K562 (cell line): Measurements from ENCODE around the gene BFSP1. TPM values are rescaled to one million over a fixed set of nuclear protein-coding genes. Genes with fewer than 3 reads are reported as not detected.

ENCODE experiments used
- ATAC-seq: fragments of 200-7000 bp; cut with Tn5 transposase; 3 replicates; pipeline ENCODE4 v1.9.1; 2020; ENCODE audit warnings: moderate library complexity
- BruUV-seq: library from RNA; stranded (reverse); fragments of 400-500 nt; replicated peaks from 2 replicates; lab custom pipeline; 2021; lab: Mats Ljungman, UMichigan
- CTCF ChIA-PET: fragments of 300-600 bp; formaldehyde crosslinking; extraction: SDS; loops from one replicate; lab custom pipeline; 2021; ENCODE audit warnings: low intra/inter-chr PET ratio; lab: Yijun Ruan, JAX
- POLR2A ChIA-PET: fragments of 300-600, 350-650 bp; sonication (Branson Sonifier 250); formaldehyde crosslinking; extraction: SDS; loops from one replicate; lab custom pipeline; 2021; ENCODE audit warnings: antibody characterized with exemption, inconsistent platforms; lab: Yijun Ruan, JAX
- DNase-seq, 4 experiments: peaks; one replicate each; pipeline versions ENCODE4 v3.0.0 to v3.0.0-alpha.2; 2011 to 2018; ENCODE audit warnings: low spot score in 3 of 4, mixed read lengths in 3 of 4; ENCODE audit errors: extremely low read depth in 1 of 4
- FAIRE-seq: peaks from 2 replicates; lab custom pipeline; 2011; peaks lifted over from hg19 to GRCh38; lab: Jason Lieb, UNC
- H2AFZ ChIP-seq: 2 replicates; pipeline ENCODE4 v1.6.0; 2011; ENCODE audit warnings: low read depth, low read length, control low read depth, inconsistent platforms
- H3K27ac ChIP-seq: fragments of 200-600 bp; 3 replicates; pipeline ENCODE4 v1.8.0; 2011; ENCODE audit warnings: low read depth, mild to moderate bottlenecking, control low read depth, inconsistent platforms, low read length, moderate library complexity, mixed read lengths; ENCODE audit errors: extremely low read depth
- H3K27me3 ChIP-seq, 2 experiments: fragments of 300-600 bp in 1 of 2; 2 replicates in 1 of 2; 3 replicates in 1 of 2; pipeline versions ENCODE4 v1.6.0 to v1.8.0; 2011; ENCODE audit warnings: inconsistent platforms in 2 of 2, low read length in 2 of 2, mild to moderate bottlenecking in 1 of 2, mixed read lengths in 1 of 2, moderate library complexity in 1 of 2; ENCODE audit not compliant: control insufficient read depth in 2 of 2, insufficient read depth in 2 of 2
- H3K36me3 ChIP-seq: fragments of 300-600 bp; 3 replicates; pipeline ENCODE4 v1.8.0; 2011; ENCODE audit warnings: mild to moderate bottlenecking, low read length, inconsistent platforms; ENCODE audit not compliant: control insufficient read depth, insufficient read depth
- H3K4me1 ChIP-seq, 2 experiments: fragments of 200-600 bp in 1 of 2; replicated peaks in 1 of 2; 2 replicates in 1 of 2; 3 replicates in 1 of 2; pipeline versions ENCODE4 v1.5.1 to v1.8.0; 2011; ENCODE audit warnings: inconsistent platforms in 2 of 2, low read length in 2 of 2, mild to moderate bottlenecking in 1 of 2, mixed read lengths in 1 of 2, moderate library complexity in 1 of 2; ENCODE audit not compliant: control insufficient read depth in 2 of 2, insufficient read depth in 2 of 2
- H3K4me2 ChIP-seq: 2 replicates; pipeline ENCODE4 v1.6.1; 2011; ENCODE audit warnings: low read length, control low read depth, inconsistent platforms, mixed read lengths; ENCODE audit not compliant: insufficient read depth
- H3K4me3 ChIP-seq: fragments of 200-600 bp; sonication (generic), shearing (Covaris generic); 2 replicates; pipeline ENCODE4 v1.5.1; 2016; ENCODE audit warnings: control low read depth, inconsistent platforms
- H3K79me2 ChIP-seq: fragments of 200-600 bp; 3 replicates; pipeline ENCODE4 v1.8.0; 2011; ENCODE audit warnings: low read length, inconsistent platforms; ENCODE audit not compliant: control insufficient read depth, insufficient read depth
- H3K9ac ChIP-seq, 2 experiments: 2 replicates each; pipeline versions ENCODE4 v1.6.0 to v1.6.1; 2011; ENCODE audit warnings: low read depth in 2 of 2, low read length in 2 of 2, control low read depth in 1 of 2, inconsistent platforms in 1 of 2, mild to moderate bottlenecking in 1 of 2, mixed read lengths in 1 of 2; ENCODE audit not compliant: insufficient read depth in 1 of 2
- H3K9me1 ChIP-seq: one replicate; pipeline ENCODE4 v1.6.0; 2011; ENCODE audit warnings: inconsistent platforms, mild to moderate bottlenecking, low read length, moderate library complexity; ENCODE audit not compliant: control insufficient read depth, insufficient read depth
- H3K9me3 ChIP-seq: replicated peaks from 2 replicates; pipeline ENCODE4 v1.5.1; 2011; ENCODE audit warnings: low read depth, low read length, inconsistent platforms; ENCODE audit not compliant: control insufficient read depth, insufficient read depth
- H4K20me1 ChIP-seq: replicated peaks from 2 replicates; pipeline ENCODE4 v1.6.1; 2011; ENCODE audit warnings: low read length, inconsistent platforms, mixed read lengths; ENCODE audit not compliant: control insufficient read depth, insufficient read depth
- E2F5 ChIP-seq: sonication (generic); formaldehyde crosslinking; IDR thresholded peaks from 2 replicates; pipeline ENCODE4 v1.8.0; 2022; ENCODE audit warnings: mild to moderate bottlenecking, missing genetic modification reagents
- HDAC1 ChIP-seq, 2 experiments: fragments of 450-650 bp; IDR thresholded peaks; 2 replicates each; pipeline ENCODE4 v1.6.1; 2016 to 2017; ENCODE audit warnings: inconsistent platforms in 1 of 2, mild to moderate bottlenecking in 1 of 2, moderate library complexity in 1 of 2
- JUNB ChIP-seq: fragments of 450-650 bp; formaldehyde crosslinking; conservative IDR thresholded peaks from 2 replicates; pipeline ENCODE4 v1.4.0; 2020; ENCODE audit warnings: mild to moderate bottlenecking
- LEF1 ChIP-seq: fragments of 450-650 bp; IDR thresholded peaks from 2 replicates; pipeline ENCODE4 v1.6.1; 2016; ENCODE audit warnings: mild to moderate bottlenecking
- MYBL2 ChIP-seq, 2 experiments: fragments of 450-650 bp in 1 of 2; sonication (generic) in 1 of 2; formaldehyde crosslinking in 1 of 2; IDR thresholded peaks; 2 replicates each; pipeline versions ENCODE4 v1.6.1 to v1.8.1; 2017 to 2022; ENCODE audit warnings: borderline replicate concordance in 1 of 2, inconsistent platforms in 1 of 2, low read depth in 1 of 2, mild to moderate bottlenecking in 1 of 2, missing genetic modification reagents in 1 of 2, moderate library complexity in 1 of 2
- NFATC3 ChIP-seq: fragments of 450-650 bp; IDR thresholded peaks from 2 replicates; pipeline ENCODE4 v1.6.1; 2017; ENCODE audit warnings: mild to moderate bottlenecking
- ZNF589 ChIP-seq: fragments of 200-800 bp; sonication (Bioruptor generic); IDR thresholded peaks from 2 replicates; pipeline ENCODE4 v1.6.1; 2016; ENCODE audit warnings: low read depth, missing genetic modification characterization, missing compliant biosample characterization
- WGBS: fragments of 100-300 bp; shearing (Covaris generic); methylation state at CpG from one replicate; pipeline ENCODE4 v1.1.6; 2016; ENCODE audit warnings: low coverage, mixed read lengths; ENCODE audit not compliant: insufficient coverage; ENCODE audit errors: missing lambda C conversion rate; 5-methylcytosine and 5-hydroxymethylcytosine counted together
- in situ Hi-C: fragments of 300-500 bp; cut with MboI; formaldehyde crosslinking; loops from 4 replicates; pipeline ENCODE4 v1.15.0; 2018; ENCODE audit warnings: inconsistent platforms, mixed read lengths
- intact Hi-C: fragments of 100-400 bp; cut with micrococcal nuclease; formaldehyde crosslinking; loops from 2 replicates; pipeline ENCODE4 v1.14.2; 2022
- polyA plus RNA-seq, 8 experiments: library from polyadenylated mRNA; depleted of rRNA in 4 of 8; stranded (reverse) in 5 of 8; unstranded in 3 of 8; fragments of >200 nt; fragmentation: Nextera tagmentation in 2 of 8; fragmentation: Illumina TruSeq in 1 of 8; extraction: Ambion mirVana in 2 of 8; extraction: Trizol in 1 of 8; gene quantifications; 2 replicates each; pipeline versions ENCODE4 v1.2.1 to v1.2.3, GENCODE V29; 2011 to 2014; ENCODE audit warnings: inconsistent platforms in 1 of 8, missing spikeins in 1 of 8
- total RNA-seq, 7 experiments: library from RNA; depleted of rRNA in 6 of 7; stranded (reverse); fragments of >200 nt in 6 of 7; fragmentation: Illumina TruSeq in 2 of 7; extraction: Trizol in 2 of 7; gene quantifications; 2 replicates each; pipeline versions ENCODE4 v1.2.1 to v1.2.3, GENCODE V29; 2011 to 2021; ENCODE audit warnings: low replicate concordance in 1 of 7

The BFSP1 gene
- total and polyA plus RNA-seq, 9 of the 15 experiments (the other 6 are each of a cell fraction or from before 2014, with no cell fraction given): 0.09 to 0.86 (median 0.40) TPM

GRCh38 chr20:17469246-17470030, 61.7 kb downstream of the BFSP1 start (continued):
- TF ChIP-seq MYBL2 (IDR thresholded peaks at IDR 0.05; ENCODE audit: low read depth) (no peak), MYBL2 (CRISPR knock-in tag; IDR thresholded peaks at IDR 0.05; ENCODE audit: borderline replicate concordance) (no peak), JUNB (CRISPR knock-in tag) (no peak), NFATC3 (no peak), HDAC1 (IDR thresholded peaks at IDR 0.05) (no peak), ZNF589 (CRISPR knock-in tag) (no peak)

- H3K27ac ChIP-seq: no peak overlapping the region
- H3K4me3 ChIP-seq: no peak overlapping the region
- H2AFZ ChIP-seq: no peak overlapping the region
- no peak for TF ChIP-seq LEF1
- TF ChIP-seq E2F5 (CRISPR knock-in tag): no peak
- in situ Hi-C loops: no loop called here
- intact Hi-C loops: no loop called here
- no peaks in the 10 kb centered on the region for H4K20me1 ChIP-seq
- H3K9me3 ChIP-seq: no peaks in the 10 kb centered on the region
- POLR2A ChIA-PET: interaction anchor here (0.6 kb wide), 1 partner anchor 94 kb away, joined by 4 read pairs; no protein-coding TSS in a partner anchor
- ATAC-seq: no peak
- no peaks in the 10 kb centered on the region for H3K9me1 ChIP-seq
- no peak overlapping the region for H3K9ac ChIP-seq
- CTCF ChIA-PET: no interaction called here
- no TSS peak for BruUV-seq
- no peak for DNase-seq
- H3K4me2 ChIP-seq: no peak overlapping the region
- H3K4me1 ChIP-seq: no peaks in the 10 kb centered on the region
- no peak for FAIRE-seq
- H3K79me2 ChIP-seq: no peaks in the 10 kb centered on the region
- peaks cover 0 to 26% of the 10 kb centered on the region in 2 experiments; a peak in 2 of 5 replicates for H3K27me3 ChIP-seq
- WGBS: 2% methylated on average over 17 of the region's 24 CpGs
- no peaks in the 10 kb centered on the region for H3K36me3 ChIP-seq
Measured at GRCh38 chr20:17468073-17468840, 62.9 kb downstream of the BFSP1 start.
